CD14-positive monocyte (primary cell): ENCODE data around the gene LILRA5. TPM values are rescaled to one million over a fixed set of nuclear protein-coding genes. Genes with fewer than 3 reads are reported as not detected.

Source experiments
- DNase-seq, 3 donors: peaks; one replicate each; pipeline ENCODE4 v3.0.0-alpha.2; 2011 to 2022
- H2AFZ ChIP-seq: 2 replicates; pipeline ENCODE4 v1.6.0; 2012; ENCODE audit warnings: mild to moderate bottlenecking, low read depth, low read length, inconsistent platforms; ENCODE audit not compliant: insufficient read depth, poor library complexity, severe bottlenecking
- H3K27ac ChIP-seq, 2 donors: 1 replicate in 1 of 2; 2 replicates in 1 of 2; pipeline ENCODE4 v1.5.1; 2012 to 2013; ENCODE audit warnings: low read length in 2 of 2, control low read depth in 1 of 2, inconsistent platforms in 1 of 2, low read depth in 1 of 2, mild to moderate bottlenecking in 1 of 2
- H3K27me3 ChIP-seq, 2 donors: one replicate each; pipeline versions ENCODE4 v1.6.0 to v1.6.1; 2011 to 2013; ENCODE audit warnings: low read length in 2 of 2; ENCODE audit not compliant: control insufficient read depth in 2 of 2, insufficient read depth in 2 of 2
- H3K36me3 ChIP-seq, 2 donors: replicated peaks in 1 of 2; 1 replicate in 1 of 2; 2 replicates in 1 of 2; pipeline versions ENCODE4 v1.5.1 to v1.6.1; 2012 to 2013; ENCODE audit warnings: low read length in 2 of 2, control low read depth in 1 of 2, inconsistent platforms in 1 of 2, mild to moderate bottlenecking in 1 of 2; ENCODE audit not compliant: insufficient read depth in 2 of 2, control insufficient read depth in 1 of 2
- H3K4me1 ChIP-seq, 2 donors: 1 replicate in 1 of 2; 2 replicates in 1 of 2; pipeline versions ENCODE4 v1.5.1 to v1.6.1; 2012 to 2013; ENCODE audit warnings: low read length in 2 of 2, control low read depth in 1 of 2, inconsistent platforms in 1 of 2, mild to moderate bottlenecking in 1 of 2, moderate library complexity in 1 of 2; ENCODE audit not compliant: insufficient read depth in 2 of 2, control insufficient read depth in 1 of 2
- H3K4me2 ChIP-seq: replicated peaks from 2 replicates; pipeline ENCODE3; 2012; ENCODE audit warnings: low read length, moderate library complexity, mild to moderate bottlenecking; ENCODE audit not compliant: poor library complexity, severe bottlenecking; ENCODE audit errors: extremely low read depth
- H3K4me3 ChIP-seq, 3 experiments: fragments of 200-600 bp in 1 of 3; sonication (generic) in 1 of 3; replicated peaks in 1 of 3; 1 replicate in 2 of 3; 2 replicates in 1 of 3; pipeline ENCODE4 v1.5.1; 2011 to 2013; ENCODE audit warnings: low read length in 3 of 3, mild to moderate bottlenecking in 3 of 3, control low read depth in 2 of 3, low read depth in 2 of 3, inconsistent platforms in 1 of 3, moderate library complexity in 1 of 3
- H3K79me2 ChIP-seq: 2 replicates; pipeline ENCODE4 v1.6.0; 2012; ENCODE audit warnings: mild to moderate bottlenecking, control low read depth, inconsistent platforms, low read length, moderate library complexity; ENCODE audit not compliant: insufficient read depth
- H3K9ac ChIP-seq: 2 replicates; pipeline ENCODE4 v1.6.0; 2017; ENCODE audit warnings: low read length, mild to moderate bottlenecking; ENCODE audit not compliant: insufficient read depth, poor library complexity, severe bottlenecking
- H3K9me3 ChIP-seq, 2 donors: replicated peaks in 1 of 2; 1 replicate in 1 of 2; 2 replicates in 1 of 2; pipeline versions ENCODE4 v1.5.1 to v1.6.1; 2012 to 2013; ENCODE audit warnings: low read length in 2 of 2, control low read depth in 1 of 2; ENCODE audit not compliant: control insufficient read depth in 1 of 2, insufficient read depth in 1 of 2
- H4K20me1 ChIP-seq: 2 replicates; pipeline ENCODE4 v1.6.0; 2012; ENCODE audit warnings: mild to moderate bottlenecking, low read length, control low read depth, moderate library complexity; ENCODE audit not compliant: insufficient read depth
- H3K27ac Mint-ChIP-seq, 7 donors: one replicate each; pipeline ENCODE4 v1.8.0; 2020; ENCODE audit warnings: mild to moderate bottlenecking in 7 of 7, mixed read lengths in 7 of 7, moderate library complexity in 6 of 7, inconsistent platforms in 2 of 7
- H3K27me3 Mint-ChIP-seq, 3 donors: one replicate each; pipeline ENCODE4 v1.8.0; 2021 to 2022; ENCODE audit warnings: low read depth in 3 of 3, mild to moderate bottlenecking in 3 of 3, mixed read lengths in 3 of 3, moderate library complexity in 3 of 3, inconsistent platforms in 1 of 3
- H3K36me3 Mint-ChIP-seq, 2 donors: one replicate each; pipeline ENCODE4 v1.8.0; 2020; ENCODE audit warnings: mixed read lengths in 2 of 2, inconsistent platforms in 1 of 2, mild to moderate bottlenecking in 1 of 2
- H3K4me1 Mint-ChIP-seq: one replicate; pipeline ENCODE4 v1.8.0; 2020; ENCODE audit warnings: mild to moderate bottlenecking, mixed read lengths
- H3K4me3 Mint-ChIP-seq, 2 donors: one replicate each; pipeline ENCODE4 v1.8.0; 2020; ENCODE audit warnings: mild to moderate bottlenecking in 2 of 2, mixed read lengths in 2 of 2, moderate library complexity in 1 of 2
- H3K9me3 Mint-ChIP-seq, 7 donors: one replicate each; pipeline ENCODE4 v1.8.0; 2020 to 2022; ENCODE audit warnings: mixed read lengths in 7 of 7, mild to moderate bottlenecking in 6 of 7, moderate library complexity in 6 of 7, inconsistent platforms in 2 of 7
- WGBS: methylation state at CpG from one replicate; pipeline ENCODE4 v1.1.5; 2013; ENCODE audit warnings: missing lambda C conversion rate; ENCODE audit not compliant: insufficient coverage; 5-methylcytosine and 5-hydroxymethylcytosine counted together
- intact Hi-C, 2 donors: fragments of 100-400 bp; cut with micrococcal nuclease; formaldehyde crosslinking; loops; one replicate each; pipeline versions ENCODE4 v1.15.0 to v1.15.1; 2023
- polyA plus RNA-seq, 3 donors: library from polyadenylated mRNA; depleted of rRNA in 1 of 3; unstranded in 2 of 3; stranded (reverse) in 1 of 3; fragments of 300-500 nt in 2 of 3; fragments of >200 nt in 1 of 3; fragmentation: Illumina TruSeq in 2 of 3; gene quantifications; 1 replicate in 2 of 3; 2 replicates in 1 of 3; pipeline ENCODE4 v1.2.3, GENCODE V29; 2012 to 2021
- TF ChIP-seq, protein P1 (sequence below): fragments of 200-600 bp; IDR thresholded peaks from one replicate; pipeline ENCODE4 v1.8.0; 2022; ENCODE audit warnings: antibody characterized with exemption, mild to moderate bottlenecking

Gene LILRA5
- polyA plus RNA-seq, 3 donors: 348 to 580 (median 516) TPM

GRCh38 chr19:54354761-54355160 lies 41.8 kb upstream of the LILRA5 start:
- H3K9me3 Mint-ChIP-seq: no peaks in the 10 kb centered on the region
- Histone ChIP-seq H3K27ac (no peak overlapping the region), H3K4me2 (no peak overlapping the region), H2AFZ (no peak overlapping the region), H3K36me3 (peaks cover 35 to 37% of the 10 kb centered on the region in 2 donors), H3K27me3 (peaks cover 0 to 2% of the 10 kb centered on the region in 2 donors), H4K20me1 (peaks cover 24% of the 10 kb centered on the region), H3K4me3 (no peak overlapping the region), H3K4me1 (peaks cover 19% of the 10 kb centered on the region in 2 donors), H3K79me2 (peaks cover 20% of the 10 kb centered on the region), H3K9ac (no peak overlapping the region), H3K9me3 (no peaks in the 10 kb centered on the region)
- 76% methylated on average over 3 of the region's 3 CpGs for WGBS
- no peak for DNase-seq
- intact Hi-C loops: loop anchor here (5.0 kb wide), 2 partner anchors 33 to 38 kb away; no protein-coding TSS in a partner anchor
- H3K4me3 Mint-ChIP-seq: no peak overlapping the region
- TF ChIP-seq, protein P1, sequence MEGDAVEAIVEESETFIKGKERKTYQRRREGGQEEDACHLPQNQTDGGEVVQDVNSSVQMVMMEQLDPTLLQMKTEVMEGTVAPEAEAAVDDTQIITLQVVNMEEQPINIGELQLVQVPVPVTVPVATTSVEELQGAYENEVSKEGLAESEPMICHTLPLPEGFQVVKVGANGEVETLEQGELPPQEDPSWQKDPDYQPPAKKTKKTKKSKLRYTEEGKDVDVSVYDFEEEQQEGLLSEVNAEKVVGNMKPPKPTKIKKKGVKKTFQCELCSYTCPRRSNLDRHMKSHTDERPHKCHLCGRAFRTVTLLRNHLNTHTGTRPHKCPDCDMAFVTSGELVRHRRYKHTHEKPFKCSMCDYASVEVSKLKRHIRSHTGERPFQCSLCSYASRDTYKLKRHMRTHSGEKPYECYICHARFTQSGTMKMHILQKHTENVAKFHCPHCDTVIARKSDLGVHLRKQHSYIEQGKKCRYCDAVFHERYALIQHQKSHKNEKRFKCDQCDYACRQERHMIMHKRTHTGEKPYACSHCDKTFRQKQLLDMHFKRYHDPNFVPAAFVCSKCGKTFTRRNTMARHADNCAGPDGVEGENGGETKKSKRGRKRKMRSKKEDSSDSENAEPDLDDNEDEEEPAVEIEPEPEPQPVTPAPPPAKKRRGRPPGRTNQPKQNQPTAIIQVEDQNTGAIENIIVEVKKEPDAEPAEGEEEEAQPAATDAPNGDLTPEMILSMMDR: no peak
- H3K36me3 Mint-ChIP-seq: peaks cover 39 to 46% of the 10 kb centered on the region in 2 donors
- peak overlapping the region in 3 of 7 donors; percentile 30 to 57 (median 30) for H3K27ac Mint-ChIP-seq
- H3K27me3 Mint-ChIP-seq: peaks cover 0 to 3% (median 2%) of the 10 kb centered on the region in 3 donors
- peaks cover 32% of the 10 kb centered on the region for H3K4me1 Mint-ChIP-seq

DNA sequence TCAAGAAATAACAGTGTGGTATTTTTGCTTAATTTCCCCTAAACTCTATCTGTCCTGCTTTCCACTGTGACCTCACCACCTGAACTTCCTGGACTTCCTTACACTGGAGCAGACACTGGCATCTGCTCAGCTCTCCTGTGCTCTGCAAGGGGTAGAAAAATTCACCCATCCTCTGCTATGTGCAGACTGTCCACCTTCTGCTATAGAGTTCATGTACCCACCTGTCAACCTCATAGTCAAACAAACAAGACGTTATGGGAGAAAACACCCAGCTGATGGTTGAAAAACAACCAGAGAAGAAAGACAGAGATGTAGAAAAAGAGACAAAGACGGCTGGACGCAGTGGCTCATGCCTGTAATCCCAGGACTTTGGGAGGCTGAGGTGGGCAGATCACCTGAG lies 39.6 kb upstream of the LILRA5 start:
- peaks cover 22 to 27% of the 10 kb centered on the region in 2 donors for H3K4me1 ChIP-seq
- no peaks in the 10 kb centered on the region for H3K9me3 ChIP-seq
- peaks cover 24% of the 10 kb centered on the region for H4K20me1 ChIP-seq
- H3K9ac ChIP-seq: no peak overlapping the region
- peak overlapping the region; percentile 29 for H3K4me2 ChIP-seq
- peak overlapping the region in 1 of 3 experiments; percentile 8 for H3K4me3 ChIP-seq
- peak overlapping the region in 1 of 2 donors; percentile 48 for H3K4me3 Mint-ChIP-seq
- peaks cover 0 to 10% (median 5%) of the 10 kb centered on the region in 7 donors for H3K9me3 Mint-ChIP-seq
- no peak overlapping the region for H2AFZ ChIP-seq
- H3K36me3 ChIP-seq: peaks cover 33 to 37% of the 10 kb centered on the region in 2 donors
- H3K4me1 Mint-ChIP-seq: peaks cover 41% of the 10 kb centered on the region
- peak overlapping the region in 1 of 2 donors; percentile 24 for H3K27ac ChIP-seq
- H3K36me3 Mint-ChIP-seq: peaks cover 38 to 40% of the 10 kb centered on the region in 2 donors
- peaks cover 0 to 2% of the 10 kb centered on the region in 2 donors for H3K27me3 ChIP-seq
- peak in 1 of 3 donors; percentile 29 for DNase-seq
- TF ChIP-seq, protein P1: no peak
- peak overlapping the region; percentile 28 to 65 (median 41) for H3K27ac Mint-ChIP-seq
- 66% methylated on average over 2 of the region's 3 CpGs for WGBS
- intact Hi-C loops: loop anchor here (5.0 kb wide), 2 partner anchors 35 to 40 kb away; no protein-coding TSS in a partner anchor
- peaks cover 6 to 9% (median 8%) of the 10 kb centered on the region in 3 donors for H3K27me3 Mint-ChIP-seq
- peaks cover 14% of the 10 kb centered on the region for H3K79me2 ChIP-seq
